ENCODE measurements around the gene SCCPDH. TPM values are rescaled to one million over a fixed set of nuclear protein-coding genes. Genes with fewer than 3 reads are reported as not detected.
"Not testable (repeated sequence)": the region's sequence is repeated elsewhere in the genome, so short reads cannot be mapped to it uniquely, and the experiment has no call there.

The SCCPDH gene
- total RNA-seq, 1 donor from 2014 or later = 94.6 TPM

DNA sequence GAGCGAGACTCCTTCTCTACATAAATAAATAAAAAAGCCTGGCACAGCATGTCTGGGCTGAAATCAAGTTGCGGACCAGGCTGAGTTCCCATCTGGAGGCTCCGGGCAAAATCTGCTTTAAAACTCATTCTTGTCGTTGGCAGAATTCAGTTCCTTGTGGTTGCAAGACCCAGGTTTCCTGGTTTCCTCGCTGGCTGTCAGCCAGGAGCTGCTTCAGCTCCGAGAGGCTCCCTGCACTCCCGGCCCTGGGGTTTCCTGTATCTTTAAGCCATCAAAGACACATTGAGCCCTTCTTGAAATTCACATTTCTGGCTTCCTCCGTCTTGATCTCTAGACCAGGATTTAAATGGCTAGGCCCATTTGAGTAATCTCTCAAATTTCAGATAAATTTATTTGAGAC, 20.6 kb upstream of the SCCPDH start:
- DNase-seq (ENCODE audit: low spot score) (no peak), ATAC-seq (no peak)

DNA sequence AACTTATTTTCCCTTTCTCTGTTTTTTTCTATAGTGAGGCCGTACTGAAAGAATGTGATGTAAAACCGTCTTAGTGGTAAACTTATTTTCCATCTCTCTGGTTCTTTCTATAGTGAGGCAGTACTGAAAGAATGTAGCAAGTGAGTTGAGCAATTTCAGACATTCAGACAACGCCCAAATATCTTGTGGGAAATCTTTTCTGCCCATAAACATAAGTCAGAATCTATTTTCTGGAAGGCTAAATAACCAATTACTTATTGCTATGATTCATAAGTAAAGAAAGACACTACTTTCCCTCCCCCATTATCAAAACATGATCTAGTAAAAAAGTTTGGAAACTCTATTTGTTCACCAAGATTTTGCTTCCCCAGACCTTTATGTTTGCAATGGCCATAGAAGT, 18.8 kb upstream of the SCCPDH start:
- DNase-seq (ENCODE audit: low spot score) = no peak
- ATAC-seq = no peak

GRCh38 chr1:246708166-246708565, 16.0 kb upstream of the SCCPDH start:
- no peak for ATAC-seq
- no peak for DNase-seq (ENCODE audit: low spot score)

DNA sequence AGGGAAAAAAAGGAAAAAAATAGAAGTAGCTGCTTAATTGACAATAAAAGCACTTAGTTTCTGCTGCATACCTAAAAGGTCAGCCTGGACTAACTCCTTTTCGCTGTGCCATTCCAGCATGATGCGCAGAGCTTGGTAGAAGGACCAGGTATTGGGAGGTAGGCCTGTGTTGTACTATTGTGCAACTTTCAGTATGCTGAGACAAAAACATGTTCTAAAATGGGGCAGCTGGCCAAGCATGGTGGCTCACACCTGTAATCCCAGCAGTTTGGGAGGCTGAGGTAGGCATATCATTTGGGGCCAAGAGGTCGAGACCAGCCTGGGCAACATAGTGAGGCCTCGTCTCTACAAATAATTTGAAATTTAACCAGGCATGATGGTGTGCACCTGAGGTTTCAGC, 15.0 kb upstream of the SCCPDH start:
- ATAC-seq = peak; percentile 52
- DNase-seq (ENCODE audit: low spot score) = no peak

GRCh38 chr1:246709835-246710234, 14.4 kb upstream of the SCCPDH start:
- ATAC-seq = peak; percentile 75
- no peak for DNase-seq (ENCODE audit: low spot score)

DNA sequence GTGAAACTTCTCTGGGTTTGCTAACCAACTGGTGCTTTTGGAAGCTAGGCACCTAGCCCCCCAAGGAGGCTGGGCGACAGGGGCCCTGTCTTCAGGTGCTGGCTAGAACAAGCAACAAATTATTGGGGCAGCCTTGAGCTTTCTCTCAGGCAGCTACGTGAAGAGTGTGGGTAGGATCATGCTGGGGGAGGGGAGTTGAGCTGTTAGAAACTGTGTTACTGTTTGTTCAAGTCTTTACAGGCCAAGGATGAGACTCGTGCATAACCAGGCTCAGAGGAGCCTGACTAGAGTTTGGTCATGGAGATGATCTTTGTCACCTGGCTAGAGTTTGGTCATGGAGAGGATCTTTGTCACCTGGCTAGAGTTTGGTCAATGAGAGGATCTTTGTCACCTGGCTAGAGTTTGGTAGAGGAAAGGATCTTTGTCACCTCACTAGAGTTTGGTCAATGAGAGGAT, 12.6 kb upstream of the SCCPDH start:
- no peak for DNase-seq (ENCODE audit: low spot score)
- ATAC-seq = peak; percentile 49

- DNase-seq (ENCODE audit: low spot score); ATAC-seq: not testable (repeated sequence)
These were observed 11.8 kb upstream of the SCCPDH start for GRCh38 chr1:246712428-246712827.

DNA sequence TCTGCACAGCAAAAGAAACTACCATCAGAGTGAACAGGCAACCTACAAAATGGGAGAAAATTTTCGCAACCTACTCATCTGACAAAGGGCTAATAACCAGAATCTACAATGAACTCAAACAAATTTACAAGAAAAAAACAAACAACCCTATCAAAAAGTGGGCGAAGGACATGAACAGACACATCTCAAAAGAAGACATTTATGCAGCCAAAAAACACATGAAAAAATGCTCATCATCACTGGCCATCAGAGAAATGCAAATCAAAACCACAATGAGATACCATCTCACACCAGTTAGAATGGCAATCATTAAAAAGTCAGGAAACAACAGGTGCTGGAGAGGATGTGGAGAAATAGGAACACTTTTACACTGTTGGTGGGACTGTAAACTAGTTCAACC, 4.8 kb upstream of the SCCPDH start:
- DNase-seq (ENCODE audit: low spot score) = not testable (repeated sequence)

GRCh38 chr1:246720814-246721213, 3.4 kb upstream of the SCCPDH start:
- not testable (repeated sequence) for DNase-seq (ENCODE audit: low spot score); ATAC-seq

More for the DNA sequence above, 4.8 kb upstream of the SCCPDH start:
- not testable (repeated sequence) for ATAC-seq

DNA sequence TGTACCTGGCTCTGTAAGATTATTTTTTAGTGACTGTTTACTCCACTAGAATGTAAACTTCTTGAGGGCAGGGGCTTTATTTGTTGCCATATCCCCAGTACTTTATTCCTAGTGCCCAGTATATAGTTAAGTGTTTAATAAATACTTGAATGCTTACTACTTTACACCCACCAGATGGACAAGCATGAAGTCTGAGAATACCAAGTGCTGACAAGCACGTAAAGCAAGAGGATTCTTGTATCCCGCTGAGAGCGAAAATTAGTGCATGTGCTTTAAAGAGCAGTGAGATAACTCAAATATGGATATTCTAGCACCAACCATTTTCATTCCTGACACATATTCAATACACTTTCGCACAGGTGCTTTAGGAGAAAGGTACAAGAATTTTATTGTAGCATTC, 1.5 kb upstream of the SCCPDH start:
- DNase-seq (ENCODE audit: low spot score) = no peak
- no peak for ATAC-seq

DNA sequence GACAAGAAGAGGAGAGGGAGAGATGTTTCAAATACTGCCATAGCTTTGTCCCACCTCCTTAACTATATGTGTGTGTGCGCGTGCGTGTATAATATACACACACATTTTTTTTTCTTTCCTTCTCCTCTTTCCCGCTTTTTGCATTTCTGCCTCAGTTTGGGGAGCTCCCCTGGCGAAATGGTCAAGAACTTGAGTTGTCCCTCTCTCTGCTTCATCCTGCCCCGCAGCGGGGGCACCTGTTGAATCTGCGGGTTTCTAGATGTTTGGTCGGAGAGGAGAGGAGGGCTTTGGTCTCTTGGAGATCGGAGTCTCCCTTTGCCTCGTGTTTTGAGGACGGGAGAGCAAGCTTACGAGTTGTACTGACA, 504 bp downstream of the SCCPDH start:
- ATAC-seq (peak; percentile 30), DNase-seq (ENCODE audit: low spot score) (no peak)

DNA sequence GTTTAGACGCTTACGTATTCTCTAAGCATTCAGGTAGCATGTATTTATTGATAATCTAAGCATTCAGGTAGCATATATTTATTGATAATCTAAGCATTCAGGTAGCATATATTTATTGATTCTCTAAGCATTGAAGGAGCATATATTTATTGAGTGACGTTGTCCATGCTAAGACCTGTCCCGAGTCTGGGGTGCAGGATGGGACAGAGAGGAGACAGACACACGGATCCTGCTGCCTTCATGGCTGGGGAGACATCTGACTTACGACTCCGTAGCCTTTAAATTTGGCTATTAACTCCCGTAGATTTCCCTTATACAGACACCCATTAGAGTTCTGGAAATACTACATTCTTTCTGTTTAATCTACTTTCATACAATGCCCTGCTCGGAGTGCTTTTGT, 982 bp downstream of the SCCPDH start:
- DNase-seq (ENCODE audit: low spot score) (no peak), ATAC-seq (peak; percentile 35)

DNA sequence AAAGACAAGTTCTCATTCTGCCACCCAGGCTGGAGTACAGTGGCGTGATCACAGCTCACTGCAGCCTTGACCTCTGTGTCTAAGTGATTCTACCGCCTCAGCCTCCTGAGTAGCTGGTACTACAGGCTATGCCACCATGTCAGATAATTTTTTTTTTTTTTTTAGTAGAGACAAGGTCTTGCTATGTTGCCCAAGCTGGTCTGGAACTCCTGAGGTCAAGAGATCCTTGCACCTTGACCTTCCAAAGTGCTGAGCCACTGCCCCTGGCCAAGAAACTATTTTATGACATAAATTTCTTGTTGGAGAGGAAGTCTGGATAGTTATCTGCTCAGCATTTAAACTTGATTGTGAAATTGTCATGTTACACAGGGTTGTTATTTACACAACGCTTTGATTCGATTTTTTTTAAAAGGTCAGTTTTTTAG, 2.1 kb downstream of the SCCPDH start:
- DNase-seq (ENCODE audit: low spot score) (peak; percentile 75), ATAC-seq (peak; percentile 17)

GRCh38 chr1:246726881-246727280, 2.7 kb downstream of the SCCPDH start:
- DNase-seq (ENCODE audit: low spot score) (no peak), ATAC-seq (no peak)

- ATAC-seq = peak; percentile 66
- peak; percentile 87 for DNase-seq (ENCODE audit: low spot score)
These were observed 3.4 kb downstream of the SCCPDH start for GRCh38 chr1:246727594-246727993.

GRCh38 chr1:246728311-246728710, 4.1 kb downstream of the SCCPDH start:
- DNase-seq (ENCODE audit: low spot score) (no peak), ATAC-seq (no peak)

DNA sequence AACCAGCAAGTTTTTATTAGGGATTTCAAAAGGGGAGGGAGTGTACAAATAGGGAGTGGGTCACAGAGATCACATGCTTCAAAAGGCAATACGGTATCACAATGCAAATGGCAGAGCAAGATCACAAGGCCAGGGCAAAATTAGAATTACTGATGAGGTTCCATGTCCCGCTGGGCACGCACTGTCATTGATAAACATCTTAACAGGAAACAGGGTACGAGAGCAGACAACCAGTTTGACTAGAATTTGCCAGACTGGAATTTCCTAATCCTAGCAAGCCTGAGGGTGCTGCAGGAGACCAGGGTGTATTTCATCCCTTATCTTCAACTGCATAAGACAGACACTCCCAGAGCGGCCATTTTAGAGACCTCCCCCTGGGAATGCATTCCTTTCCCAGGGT, 4.8 kb downstream of the SCCPDH start:
- ATAC-seq = not testable (repeated sequence)

GRCh38 chr1:246730839-246731238, 6.6 kb downstream of the SCCPDH start:
- DNase-seq (ENCODE audit: low spot score) = no peak
- ATAC-seq = no peak

More for the DNA sequence above, 4.8 kb downstream of the SCCPDH start:
- DNase-seq (ENCODE audit: low spot score) = not testable (repeated sequence)

DNA sequence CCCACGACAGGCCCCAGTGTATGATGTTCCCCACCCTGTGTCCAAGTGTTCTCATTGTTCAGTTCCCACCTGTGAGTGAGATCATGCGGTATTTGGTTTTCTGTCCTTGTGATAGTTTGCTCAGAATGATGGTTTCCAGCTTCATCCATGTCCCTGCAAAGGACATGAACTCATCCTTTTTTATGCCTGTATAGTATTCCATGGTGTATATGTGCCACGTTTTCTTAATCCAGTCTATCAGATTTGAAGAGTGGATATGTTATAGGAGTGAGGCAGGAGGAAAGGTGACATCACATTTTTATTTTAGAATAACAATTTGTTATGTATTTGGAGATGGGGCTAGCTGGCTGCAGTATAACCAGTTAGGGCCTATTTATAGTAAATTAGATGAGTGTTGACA, 7.7 kb downstream of the SCCPDH start:
- not testable (repeated sequence) for ATAC-seq

DNA sequence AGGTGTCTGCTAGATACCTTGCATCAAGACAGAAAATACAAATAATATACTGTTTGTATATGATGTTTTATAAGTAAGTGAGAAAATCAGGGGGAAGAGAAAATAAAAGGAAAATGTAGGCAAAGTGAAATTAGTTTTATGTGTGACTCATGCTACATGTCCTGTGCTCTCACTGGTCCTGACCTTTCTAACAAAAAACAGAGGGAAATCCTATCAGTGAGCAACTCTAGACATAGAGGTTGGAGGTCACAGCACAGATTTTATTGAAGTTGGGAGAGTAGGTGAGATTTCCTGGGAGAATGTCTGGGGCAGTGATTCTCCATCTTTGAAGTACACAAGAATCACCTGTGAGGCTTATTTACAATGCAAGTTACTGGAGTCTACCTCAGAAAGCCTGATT, 9.5 kb downstream of the SCCPDH start:
- DNase-seq (ENCODE audit: low spot score) (no peak), ATAC-seq (no peak)

More for the DNA sequence above, 7.7 kb downstream of the SCCPDH start:
- not testable (repeated sequence) for DNase-seq (ENCODE audit: low spot score)

- no peak for DNase-seq (ENCODE audit: low spot score)
- no peak for ATAC-seq
These were observed 10.7 kb downstream of the SCCPDH start for GRCh38 chr1:246734866-246735265.

- no peak for DNase-seq (ENCODE audit: low spot score)
- ATAC-seq = no peak
These were observed 11.5 kb downstream of the SCCPDH start for GRCh38 chr1:246735735-246736134.

- no peak for DNase-seq (ENCODE audit: low spot score)
- no peak for ATAC-seq
These were observed 18.2 kb downstream of the SCCPDH start for GRCh38 chr1:246742396-246742795.

Data from left lobe of liver (tissue), 2 donors.